WTC11 (cell line): ENCODE measurements around the gene MYO5B. TPM values are rescaled to one million over a fixed set of nuclear protein-coding genes. Genes with fewer than 3 reads are reported as not detected.

Experiments used
- ATAC-seq: fragments of 200-7000 bp; cut with Tn5 transposase; 2 replicates; pipeline ENCODE4 v1.10.0; 2021; ENCODE audit warnings: mild to moderate bottlenecking, moderate library complexity
- CTCF ChIA-PET: fragments of 300-600 bp; sonication (Branson Sonifier 250); formaldehyde crosslinking; loops from one replicate; lab custom pipeline; 2021; ENCODE audit warnings: antibody characterized with exemption; lab: Charles Lee
- POLR2A ChIA-PET: fragments of 350-600 bp; sonication (Branson Sonifier 250); formaldehyde crosslinking; loops from one replicate; lab custom pipeline; 2021; ENCODE audit warnings: antibody characterized with exemption; lab: Charles Lee
- DNase-seq: peaks from one replicate; pipeline ENCODE4 v3.0.0; 2021; ENCODE audit warnings: low spot score
- H3K27ac Mint-ChIP-seq: 2 replicates; pipeline ENCODE4 v1.8.0; 2021; ENCODE audit warnings: mixed read lengths
- H3K27me3 Mint-ChIP-seq: 2 replicates; pipeline ENCODE4 v1.8.0; 2021; ENCODE audit warnings: low read depth, mild to moderate bottlenecking, moderate library complexity, mixed read lengths
- H3K36me3 Mint-ChIP-seq: 2 replicates; pipeline ENCODE4 v1.8.0; 2021; ENCODE audit warnings: mixed read lengths
- H3K4me1 Mint-ChIP-seq: 2 replicates; pipeline ENCODE4 v1.8.0; 2022; ENCODE audit warnings: mixed read lengths
- H3K4me3 Mint-ChIP-seq: 2 replicates; pipeline ENCODE4 v1.8.0; 2021; ENCODE audit warnings: mild to moderate bottlenecking, moderate library complexity, mixed read lengths
- H3K9me3 Mint-ChIP-seq: 2 replicates; pipeline ENCODE4 v1.8.0; 2021; ENCODE audit warnings: mixed read lengths
- ATF6 ChIP-seq: sonication (generic); formaldehyde crosslinking; IDR thresholded peaks from 2 replicates; pipeline ENCODE4 v1.8.1; 2023; ENCODE audit warnings: mild to moderate bottlenecking, missing genetic modification reagents
- CBFB ChIP-seq: sonication (generic); formaldehyde crosslinking; IDR thresholded peaks from 2 replicates; pipeline ENCODE4 v1.8.1; 2022; ENCODE audit warnings: mild to moderate bottlenecking, low read depth, missing genetic modification reagents
- E2F5 ChIP-seq: sonication (generic); formaldehyde crosslinking; IDR thresholded peaks from 2 replicates; pipeline ENCODE4 v1.8.1; 2022; ENCODE audit warnings: mild to moderate bottlenecking, moderate library complexity, missing genetic modification reagents
- ELF4 ChIP-seq: sonication (generic); formaldehyde crosslinking; IDR thresholded peaks from 2 replicates; pipeline ENCODE4 v1.8.1; 2022; ENCODE audit warnings: low read depth, mild to moderate bottlenecking, moderate library complexity, missing genetic modification reagents
- EMX1 ChIP-seq: fragments of 250-450 bp; sonication (Bioruptor Pico); IDR thresholded peaks from 2 replicates; pipeline ENCODE4 v1.8.0; 2021; ENCODE audit warnings: mild to moderate bottlenecking
- ESRRA ChIP-seq: sonication (generic); formaldehyde crosslinking; IDR thresholded peaks from 2 replicates; pipeline ENCODE4 v1.8.1; 2022; ENCODE audit warnings: mild to moderate bottlenecking, missing genetic modification reagents, borderline replicate concordance
- FOXK1 ChIP-seq: sonication (generic); formaldehyde crosslinking; IDR thresholded peaks from 2 replicates; pipeline ENCODE4 v1.8.0; 2022; ENCODE audit warnings: mild to moderate bottlenecking, moderate library complexity, missing genetic modification reagents
- IRF2 ChIP-seq: sonication (generic); formaldehyde crosslinking; IDR thresholded peaks from 2 replicates; pipeline ENCODE4 v1.8.0; 2022; ENCODE audit warnings: low read depth, missing genetic modification reagents, borderline replicate concordance
- MAX ChIP-seq: sonication (generic); formaldehyde crosslinking; IDR thresholded peaks from 2 replicates; pipeline ENCODE4 v1.8.0; 2022; ENCODE audit warnings: mild to moderate bottlenecking, missing genetic modification reagents
- MYBL2 ChIP-seq: sonication (generic); formaldehyde crosslinking; IDR thresholded peaks from 2 replicates; pipeline ENCODE4 v1.8.1; 2023; ENCODE audit warnings: mild to moderate bottlenecking, moderate library complexity, missing genetic modification reagents
- NFYB ChIP-seq: sonication (generic); formaldehyde crosslinking; conservative IDR thresholded peaks from 2 replicates; pipeline ENCODE4 v1.8.0; 2022; ENCODE audit warnings: low read depth, missing genetic modification reagents
- NR2C2 ChIP-seq: sonication (generic); formaldehyde crosslinking; IDR thresholded peaks from 2 replicates; pipeline ENCODE4 v1.8.0; 2022; ENCODE audit warnings: mild to moderate bottlenecking, missing genetic modification reagents
- OVOL2 ChIP-seq: fragments of 250-450 bp; sonication (Bioruptor Pico); IDR thresholded peaks from 2 replicates; pipeline ENCODE4 v1.9.0; 2021; ENCODE audit warnings: mild to moderate bottlenecking, borderline replicate concordance
- RELA ChIP-seq: sonication (generic); formaldehyde crosslinking; IDR thresholded peaks from 2 replicates; pipeline ENCODE4 v1.8.1; 2022; ENCODE audit warnings: missing genetic modification reagents, mild to moderate bottlenecking, borderline replicate concordance
- SOX15 ChIP-seq: fragments of 250-450 bp; sonication (Bioruptor Pico); IDR thresholded peaks from 2 replicates; pipeline ENCODE4 v1.9.0; 2021; ENCODE audit warnings: mild to moderate bottlenecking
- ZNF121 ChIP-seq: sonication (generic); formaldehyde crosslinking; IDR thresholded peaks from 2 replicates; pipeline ENCODE4 v1.8.0; 2023; ENCODE audit warnings: missing genetic modification reagents
- ZNF219 ChIP-seq: sonication (generic); formaldehyde crosslinking; IDR thresholded peaks from 2 replicates; pipeline ENCODE4 v1.8.0; 2023; ENCODE audit warnings: missing genetic modification reagents, mild to moderate bottlenecking, borderline replicate concordance
- ZNF232 ChIP-seq: sonication (generic); formaldehyde crosslinking; IDR thresholded peaks from 2 replicates; pipeline ENCODE4 v1.8.0; 2022; ENCODE audit warnings: mild to moderate bottlenecking, missing genetic modification reagents
- ZNF263 ChIP-seq: sonication (generic); formaldehyde crosslinking; IDR thresholded peaks from 2 replicates; pipeline ENCODE4 v1.8.1; 2022; ENCODE audit warnings: low read depth, mild to moderate bottlenecking, moderate library complexity, missing genetic modification reagents
- ZNF317 ChIP-seq: sonication (generic); formaldehyde crosslinking; IDR thresholded peaks from 2 replicates; pipeline ENCODE4 v1.8.1; 2023; ENCODE audit warnings: low read depth, mild to moderate bottlenecking, moderate library complexity, missing genetic modification reagents, borderline replicate concordance
- ZNF416 ChIP-seq: fragments of 250-450 bp; sonication (Bioruptor Pico); IDR thresholded peaks from 2 replicates; pipeline ENCODE4 v1.9.0; 2021; ENCODE audit warnings: mild to moderate bottlenecking, inconsistent platforms
- ZNF423 ChIP-seq: fragments of 250-450 bp; sonication (Bioruptor Pico); IDR thresholded peaks from 2 replicates; pipeline ENCODE4 v2.1.2; 2022; ENCODE audit warnings: mild to moderate bottlenecking, moderate library complexity
- ZNF512 ChIP-seq: sonication (generic); formaldehyde crosslinking; IDR thresholded peaks from 2 replicates; pipeline ENCODE4 v1.8.1; 2022; ENCODE audit warnings: missing genetic modification reagents, borderline replicate concordance
- total RNA-seq: library from RNA; stranded (reverse); gene quantifications from 3 replicates; pipeline ENCODE4 v1.2.3, GENCODE V29; 2021
- TF ChIP-seq, protein P1 (sequence below): sonication (generic); formaldehyde crosslinking; IDR thresholded peaks from 2 replicates; pipeline ENCODE4 v1.8.0; 2023; ENCODE audit warnings: mild to moderate bottlenecking, missing genetic modification reagents
- TF ChIP-seq, protein P2 (sequence below): sonication (generic); formaldehyde crosslinking; IDR thresholded peaks from 2 replicates; pipeline ENCODE4 v1.8.1; 2023; ENCODE audit warnings: mild to moderate bottlenecking, missing genetic modification reagents, moderate library complexity

Gene MYO5B
- total RNA-seq, 1 experiment from 2014 or later: 8.7 TPM

GRCh38 chr18:49936821-49937220 lies 258.1 kb downstream of the MYO5B start:
- CTCF ChIA-PET: no interaction called here
- TF ChIP-seq SOX15 (CRISPR knock-in tag) (no peak), OVOL2 (no peak), ELF4 (CRISPR knock-in tag) (no peak), MAX (CRISPR knock-in tag) (no peak), RELA (no peak), EMX1 (CRISPR knock-in tag) (no peak)
- no peak overlapping the region for H3K27ac Mint-ChIP-seq

GRCh38 chr18:49935215-49935614 lies 259.7 kb downstream of the MYO5B start:
- H3K27ac Mint-ChIP-seq: no peak overlapping the region
- ChIA-PET CTCF (no interaction called here), POLR2A (no interaction called here)
- H3K36me3 Mint-ChIP-seq: no peaks in the 10 kb centered on the region
- H3K4me3 Mint-ChIP-seq: no peak overlapping the region
- no peaks in the 10 kb centered on the region for H3K4me1 Mint-ChIP-seq
- TF ChIP-seq ZNF263 (CRISPR knock-in tag) (no peak), ATF6 (CRISPR knock-in tag) (no peak), E2F5 (CRISPR knock-in tag) (no peak), ZNF512 (CRISPR knock-in tag) (no peak), ZNF317 (CRISPR knock-in tag) (no peak), ZNF219 (CRISPR knock-in tag) (no peak), NR2C2 (CRISPR knock-in tag) (no peak)
- no peak for DNase-seq
- H3K9me3 Mint-ChIP-seq: no peaks in the 10 kb centered on the region
- H3K27me3 Mint-ChIP-seq: no peaks in the 10 kb centered on the region; the same call in 1 of the 2 replicates
- no peak for ATAC-seq

More at GRCh38 chr18:49936821-49937220, 258.1 kb downstream of the MYO5B start:
- DNase-seq: no peak
- Mint-ChIP-seq H3K9me3 (no peaks in the 10 kb centered on the region), H3K4me3 (no peak overlapping the region), H3K4me1 (no peaks in the 10 kb centered on the region), H3K36me3 (no peaks in the 10 kb centered on the region), H3K27me3 (no peaks in the 10 kb centered on the region; the same call in 1 of the 2 replicates)
- ATAC-seq: no peak
- POLR2A ChIA-PET: no interaction called here

DNA sequence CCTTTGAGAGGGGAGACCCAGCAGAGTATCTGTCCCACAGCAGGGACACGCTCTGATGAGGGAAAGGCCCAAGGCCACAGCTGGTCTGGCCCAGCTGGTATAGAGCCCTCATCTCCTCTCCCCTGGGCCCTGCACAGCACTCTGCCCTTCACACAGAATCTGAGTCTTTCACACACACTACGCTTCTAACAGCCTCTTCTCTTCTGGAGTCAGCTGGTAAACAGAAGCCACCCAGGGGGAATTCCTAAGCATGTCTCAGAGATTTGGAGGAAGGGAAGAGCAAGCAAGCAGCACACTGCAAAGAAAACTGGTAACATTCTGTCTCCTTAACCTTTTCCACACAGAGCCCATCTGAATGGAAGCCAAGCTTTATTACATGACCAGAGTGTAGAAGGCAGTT lies 260.5 kb downstream of the MYO5B start:
- ATAC-seq: no peak
- CTCF ChIA-PET: no interaction called here
- no peaks in the 10 kb centered on the region; the same call in 1 of the 2 replicates for H3K27me3 Mint-ChIP-seq
- TF ChIP-seq CBFB (CRISPR knock-in tag) (no peak), ESRRA (no peak), NFYB (CRISPR knock-in tag) (no peak), ZNF423 (CRISPR knock-in tag) (no peak), FOXK1 (no peak), ZNF512 (CRISPR knock-in tag) (no peak), ZNF416 (CRISPR knock-in tag) (no peak), SOX15 (CRISPR knock-in tag) (no peak), ZNF232 (CRISPR knock-in tag) (no peak), MYBL2 (CRISPR knock-in tag) (no peak), ZNF121 (CRISPR knock-in tag) (no peak), IRF2 (CRISPR knock-in tag) (no peak)
- TF ChIP-seq, protein P1, sequence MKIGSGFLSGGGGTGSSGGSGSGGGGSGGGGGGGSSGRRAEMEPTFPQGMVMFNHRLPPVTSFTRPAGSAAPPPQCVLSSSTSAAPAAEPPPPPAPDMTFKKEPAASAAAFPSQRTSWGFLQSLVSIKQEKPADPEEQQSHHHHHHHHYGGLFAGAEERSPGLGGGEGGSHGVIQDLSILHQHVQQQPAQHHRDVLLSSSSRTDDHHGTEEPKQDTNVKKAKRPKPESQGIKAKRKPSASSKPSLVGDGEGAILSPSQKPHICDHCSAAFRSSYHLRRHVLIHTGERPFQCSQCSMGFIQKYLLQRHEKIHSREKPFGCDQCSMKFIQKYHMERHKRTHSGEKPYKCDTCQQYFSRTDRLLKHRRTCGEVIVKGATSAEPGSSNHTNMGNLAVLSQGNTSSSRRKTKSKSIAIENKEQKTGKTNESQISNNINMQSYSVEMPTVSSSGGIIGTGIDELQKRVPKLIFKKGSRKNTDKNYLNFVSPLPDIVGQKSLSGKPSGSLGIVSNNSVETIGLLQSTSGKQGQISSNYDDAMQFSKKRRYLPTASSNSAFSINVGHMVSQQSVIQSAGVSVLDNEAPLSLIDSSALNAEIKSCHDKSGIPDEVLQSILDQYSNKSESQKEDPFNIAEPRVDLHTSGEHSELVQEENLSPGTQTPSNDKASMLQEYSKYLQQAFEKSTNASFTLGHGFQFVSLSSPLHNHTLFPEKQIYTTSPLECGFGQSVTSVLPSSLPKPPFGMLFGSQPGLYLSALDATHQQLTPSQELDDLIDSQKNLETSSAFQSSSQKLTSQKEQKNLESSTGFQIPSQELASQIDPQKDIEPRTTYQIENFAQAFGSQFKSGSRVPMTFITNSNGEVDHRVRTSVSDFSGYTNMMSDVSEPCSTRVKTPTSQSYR (CRISPR knock-in tag): no peak
- TF ChIP-seq, protein P2, sequence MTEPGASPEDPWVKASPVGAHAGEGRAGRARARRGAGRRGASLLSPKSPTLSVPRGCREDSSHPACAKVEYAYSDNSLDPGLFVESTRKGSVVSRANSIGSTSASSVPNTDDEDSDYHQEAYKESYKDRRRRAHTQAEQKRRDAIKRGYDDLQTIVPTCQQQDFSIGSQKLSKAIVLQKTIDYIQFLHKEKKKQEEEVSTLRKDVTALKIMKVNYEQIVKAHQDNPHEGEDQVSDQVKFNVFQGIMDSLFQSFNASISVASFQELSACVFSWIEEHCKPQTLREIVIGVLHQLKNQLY (CRISPR knock-in tag): no peak

More for the DNA sequence above, 260.5 kb downstream of the MYO5B start:
- H3K4me3 Mint-ChIP-seq: no peak overlapping the region
- no peak overlapping the region for H3K27ac Mint-ChIP-seq
- no peaks in the 10 kb centered on the region for H3K36me3 Mint-ChIP-seq
- DNase-seq: no peak
- POLR2A ChIA-PET: no interaction called here
- no peaks in the 10 kb centered on the region for H3K4me1 Mint-ChIP-seq
- H3K9me3 Mint-ChIP-seq: no peaks in the 10 kb centered on the region
